BJ (cell line): Measurements from ENCODE around the gene SORCS2. TPM values are rescaled to one million over a fixed set of nuclear protein-coding genes. Genes with fewer than 3 reads are reported as not detected.

ENCODE experiments used
- CTCF ChIA-PET: fragments of 350-600 bp; formaldehyde crosslinking; extraction: SDS; loops from one replicate; lab custom pipeline; 2021; ENCODE audit warnings: antibody characterized with exemption, inconsistent platforms; lab: Yijun Ruan, JAX
- POLR2A ChIA-PET: fragments of 300-600 bp; sonication (Branson Sonifier 250); formaldehyde crosslinking; extraction: SDS; loops from one replicate; lab custom pipeline; 2021; ENCODE audit warnings: antibody characterized with exemption; lab: Charles Lee
- DNase-seq: peaks from one replicate; pipeline ENCODE4 v3.0.0-alpha.2; 2011; ENCODE audit warnings: low read depth
- H3K27me3 ChIP-seq: 2 replicates; pipeline ENCODE4 v1.6.0; 2011; ENCODE audit warnings: low read length; ENCODE audit not compliant: control insufficient read depth, insufficient read depth
- H3K36me3 ChIP-seq: 2 replicates; pipeline ENCODE4 v1.5.1; 2011; ENCODE audit warnings: low read length; ENCODE audit not compliant: control insufficient read depth, insufficient read depth
- H3K4me3 ChIP-seq: 2 replicates; pipeline ENCODE4 v1.5.1; 2011; ENCODE audit warnings: low read depth, mild to moderate bottlenecking, control low read depth, low read length
- CTCF ChIP-seq: IDR thresholded peaks from 2 replicates; pipeline ENCODE4 v1.5.1; 2011; ENCODE audit warnings: low read depth, mild to moderate bottlenecking, control low read depth, inconsistent platforms, low read length, moderate library complexity; ENCODE audit not compliant: insufficient read depth
- polyA plus RNA-seq: library from polyadenylated mRNA; depleted of rRNA; stranded (reverse); fragments of >200 nt; gene quantifications from 2 replicates; pipeline ENCODE4 v1.2.3, GENCODE V29; 2011

The SORCS2 gene
- polyA plus RNA-seq, 1 experiment, result 0.63 TPM

DNA sequence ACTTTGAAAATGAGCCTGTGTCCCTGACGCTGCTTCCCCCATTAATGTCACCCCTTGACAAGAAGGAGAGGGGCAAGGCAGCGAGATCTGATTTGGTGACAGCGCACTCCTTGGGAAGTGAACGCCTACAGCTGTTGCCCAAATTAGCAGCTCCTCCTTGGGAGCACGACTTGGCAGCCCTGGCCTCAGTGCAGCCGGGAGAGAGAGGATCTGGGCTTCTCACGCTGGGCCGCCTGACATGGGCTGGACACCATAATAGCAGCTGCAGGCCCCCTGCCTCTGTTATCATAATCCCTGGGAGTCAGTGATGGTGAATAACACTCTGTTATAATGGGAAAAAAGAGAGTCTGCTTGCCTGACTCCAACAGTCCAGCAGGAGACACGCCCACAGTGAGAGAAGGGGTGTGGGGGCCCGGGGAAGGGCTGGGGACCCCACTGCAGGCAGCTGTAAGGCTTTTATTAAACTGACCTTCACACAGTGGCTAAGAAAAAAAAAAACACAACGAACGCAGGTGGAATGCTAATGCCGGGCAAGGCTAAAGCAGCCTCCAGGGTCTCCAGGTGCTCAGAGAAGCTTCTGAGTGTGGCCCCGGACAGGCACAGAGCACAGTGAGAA is 169.1 kb downstream of the SORCS2 start:
- no peak for DNase-seq
- Histone ChIP-seq H3K4me3 (no peak overlapping the region), H3K27me3 (peaks cover 13% of the 10 kb centered on the region), H3K36me3 (no peaks in the 10 kb centered on the region)
- POLR2A ChIA-PET, result no interaction called here
- no peak for TF ChIP-seq CTCF
- CTCF ChIA-PET, result interaction anchor here (1.0 kb wide), 1 partner anchor 14 kb away, joined by 3 read pairs; no protein-coding TSS in a partner anchor

- Histone ChIP-seq H3K27me3 (peaks cover 19% of the 10 kb centered on the region), H3K4me3 (no peak overlapping the region), H3K36me3 (no peaks in the 10 kb centered on the region)
- ChIA-PET POLR2A (no interaction called here), CTCF (no interaction called here)
- DNase-seq, result no peak
- no peak for TF ChIP-seq CTCF
These were observed 170.0 kb downstream of the SORCS2 start for GRCh38 chr4:7362341-7362740.

DNA sequence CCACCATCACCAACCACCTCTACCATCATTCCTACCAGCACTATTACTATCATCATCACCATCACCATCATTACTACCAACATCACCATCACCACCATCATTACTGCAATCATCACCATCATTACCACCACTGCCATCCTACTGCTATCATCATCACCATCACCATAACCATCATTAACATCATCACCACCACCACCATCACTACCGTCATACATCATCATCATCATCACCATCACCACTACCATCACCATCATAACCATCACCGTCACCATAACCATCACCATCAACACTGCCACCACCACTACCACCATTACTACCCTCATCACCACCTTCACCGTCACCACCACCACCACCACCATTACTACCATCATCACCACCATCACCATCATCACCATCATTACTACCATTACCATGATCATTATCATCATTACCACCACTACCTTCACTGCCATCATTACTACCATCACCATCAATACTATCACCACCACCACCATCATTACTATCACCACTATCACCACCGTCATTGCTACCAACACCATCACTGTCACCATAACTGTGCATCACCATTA is 170.6 kb downstream of the SORCS2 start:
- DNase-seq, result no peak
- CTCF ChIA-PET, result no interaction called here
- H3K4me3 ChIP-seq, result no peak overlapping the region
- TF ChIP-seq CTCF, result no peak
- H3K36me3 ChIP-seq, result no peaks in the 10 kb centered on the region
- POLR2A ChIA-PET, result no interaction called here
- H3K27me3 ChIP-seq, result peaks cover 19% of the 10 kb centered on the region

DNA sequence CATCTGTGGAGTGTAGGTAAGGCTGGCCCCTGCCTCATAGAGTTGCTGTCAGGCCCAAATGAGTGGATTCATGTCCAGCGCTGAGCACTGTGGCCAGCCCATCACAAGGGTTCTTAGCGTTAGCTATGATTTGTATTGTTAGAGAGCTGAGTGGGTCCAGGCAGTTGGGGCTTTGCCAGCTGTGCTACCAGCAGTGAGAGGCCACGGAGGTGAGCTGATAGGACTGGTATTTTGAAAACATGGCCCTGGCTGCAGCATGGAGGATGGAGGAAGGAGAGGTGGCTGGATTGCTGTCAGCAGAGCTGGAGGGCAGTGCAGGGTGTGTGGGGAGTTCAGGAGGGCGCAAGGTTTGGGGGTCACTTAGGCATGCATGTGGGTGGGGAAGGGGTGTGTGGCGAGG is 172.6 kb downstream of the SORCS2 start:
- POLR2A ChIA-PET, result no interaction called here
- H3K27me3 ChIP-seq, result peaks cover 21% of the 10 kb centered on the region
- TF ChIP-seq CTCF, result no peak

DNA sequence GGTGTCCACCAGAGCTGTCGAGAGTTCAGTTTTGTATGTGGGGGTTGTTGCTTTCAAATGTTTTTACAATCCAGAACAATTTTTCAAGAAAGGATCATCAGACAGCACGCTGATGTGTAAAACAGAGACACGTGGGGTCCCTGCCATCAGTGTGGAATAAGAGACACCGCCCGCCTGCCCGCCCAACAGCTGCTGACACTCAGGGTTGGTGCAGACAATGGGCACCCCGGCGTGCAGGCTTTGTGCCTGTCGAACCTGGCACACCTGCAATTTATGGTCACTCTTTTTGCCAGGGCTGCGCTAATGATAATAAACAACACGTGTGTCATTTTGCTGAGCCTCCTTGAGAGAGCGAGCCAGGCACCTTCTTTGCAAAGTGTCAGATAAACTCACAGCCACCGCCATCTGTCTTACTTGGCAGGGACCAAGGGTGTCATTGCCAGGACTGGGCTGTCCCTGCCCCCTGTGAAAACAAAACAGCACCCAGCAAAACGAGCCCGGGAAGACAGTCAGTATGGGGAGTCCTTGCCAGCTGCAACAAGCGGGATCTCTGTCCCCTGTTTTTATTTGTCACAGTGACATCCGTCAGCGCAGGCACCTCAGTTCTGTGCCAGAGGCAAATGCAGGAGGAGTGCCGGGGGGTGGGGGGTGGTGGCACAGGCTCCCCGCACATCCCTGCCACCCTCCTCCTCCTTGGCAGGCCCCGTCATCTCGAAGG is 173.3 kb downstream of the SORCS2 start:
- CTCF ChIA-PET, result no interaction called here
- POLR2A ChIA-PET, result no interaction called here
- DNase-seq, result no peak
- TF ChIP-seq CTCF, result no peak
- H3K4me3 ChIP-seq, result no peak overlapping the region
- no peaks in the 10 kb centered on the region for H3K36me3 ChIP-seq
- peaks cover 21% of the 10 kb centered on the region for H3K27me3 ChIP-seq

More for the DNA sequence above, 172.6 kb downstream of the SORCS2 start:
- DNase-seq, result no peak
- Histone ChIP-seq H3K4me3 (no peak overlapping the region), H3K36me3 (no peaks in the 10 kb centered on the region)
- CTCF ChIA-PET, result interaction anchor here (0.6 kb wide), 1 partner anchor 279 kb away, joined by 3 read pairs; no protein-coding TSS in a partner anchor
